ENCODE measurements around the gene EVA1B. TPM values are rescaled to one million over a fixed set of nuclear protein-coding genes. Genes with fewer than 3 reads are reported as not detected.

Gene EVA1B
- total RNA-seq, 4 donors from 2014 or later, result 19.2 to 96.0 (median 73.8) TPM

GRCh38 chr1:36276688-36277087 is 46.8 kb downstream of the EVA1B start:
- TF ChIP-seq, protein P1, sequence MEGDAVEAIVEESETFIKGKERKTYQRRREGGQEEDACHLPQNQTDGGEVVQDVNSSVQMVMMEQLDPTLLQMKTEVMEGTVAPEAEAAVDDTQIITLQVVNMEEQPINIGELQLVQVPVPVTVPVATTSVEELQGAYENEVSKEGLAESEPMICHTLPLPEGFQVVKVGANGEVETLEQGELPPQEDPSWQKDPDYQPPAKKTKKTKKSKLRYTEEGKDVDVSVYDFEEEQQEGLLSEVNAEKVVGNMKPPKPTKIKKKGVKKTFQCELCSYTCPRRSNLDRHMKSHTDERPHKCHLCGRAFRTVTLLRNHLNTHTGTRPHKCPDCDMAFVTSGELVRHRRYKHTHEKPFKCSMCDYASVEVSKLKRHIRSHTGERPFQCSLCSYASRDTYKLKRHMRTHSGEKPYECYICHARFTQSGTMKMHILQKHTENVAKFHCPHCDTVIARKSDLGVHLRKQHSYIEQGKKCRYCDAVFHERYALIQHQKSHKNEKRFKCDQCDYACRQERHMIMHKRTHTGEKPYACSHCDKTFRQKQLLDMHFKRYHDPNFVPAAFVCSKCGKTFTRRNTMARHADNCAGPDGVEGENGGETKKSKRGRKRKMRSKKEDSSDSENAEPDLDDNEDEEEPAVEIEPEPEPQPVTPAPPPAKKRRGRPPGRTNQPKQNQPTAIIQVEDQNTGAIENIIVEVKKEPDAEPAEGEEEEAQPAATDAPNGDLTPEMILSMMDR (IDR thresholded peaks at IDR 0.05; ENCODE audit: low read depth), result no peak

DNA sequence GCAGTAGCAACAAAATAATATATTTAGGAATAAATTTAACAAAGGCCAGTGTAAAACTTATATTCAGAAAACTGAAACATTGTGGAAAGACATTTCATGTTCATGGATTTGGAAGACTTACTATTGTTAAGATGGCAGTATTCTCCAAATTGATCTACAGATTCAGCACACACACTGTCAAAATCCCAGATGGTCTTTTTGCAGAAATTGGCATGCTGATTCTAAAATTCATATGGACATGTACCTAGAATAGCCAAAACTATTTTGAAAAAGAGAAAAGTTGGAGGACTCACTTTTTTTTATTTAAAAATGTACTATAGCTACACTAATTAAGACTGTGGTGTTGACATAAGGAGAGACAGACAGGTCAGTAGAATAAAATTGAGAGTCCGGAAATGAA is 49.2 kb downstream of the EVA1B start:
- TF ChIP-seq, protein P1 (IDR thresholded peaks at IDR 0.05; ENCODE audit: low read depth), result no peak

DNA sequence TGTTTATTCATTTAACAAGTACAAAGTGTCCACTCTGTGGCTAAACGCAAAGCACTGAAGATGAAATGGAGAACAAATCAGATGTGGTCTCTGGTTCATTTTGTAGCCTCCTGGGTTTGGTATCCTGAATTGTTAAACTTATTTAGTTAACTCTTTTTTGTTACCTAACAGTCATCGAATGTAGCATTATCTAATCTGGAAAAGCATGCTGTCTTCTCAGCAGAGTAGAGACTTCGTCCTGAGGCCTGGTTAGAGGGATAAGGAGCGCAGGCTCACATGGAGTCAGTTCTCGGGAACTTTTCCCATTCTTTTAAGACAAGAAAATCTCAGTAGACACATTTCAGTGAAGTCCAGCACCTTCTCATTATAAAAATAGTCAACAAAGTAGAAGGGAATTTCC is 50.4 kb downstream of the EVA1B start:
- TF ChIP-seq, protein P1 (IDR thresholded peaks at IDR 0.05; ENCODE audit: low read depth), result no peak

Other genes with a start within 250 kb of the EVA1B start
- under 1 TPM in 1 of 4 donors, not detected in 3; 0.57 TPM for gene TEKT2, start 239.6 kb downstream of the EVA1B start, total RNA-seq
- gene ADPRS, start 234.8 kb downstream of the EVA1B start, total RNA-seq, result 10 to 100 TPM; 18.9 to 35.9 (median 29.7) TPM
- 1 to 10 TPM; 1.1 to 5.9 (median 3.3) TPM for gene COL8A2, start 198.4 kb downstream of the EVA1B start, total RNA-seq
- gene TRAPPC3, start 174.2 kb downstream of the EVA1B start, total RNA-seq, result 100 to 1,000 TPM in 2 of 4 donors, 10 to 100 TPM in 2; 64.6 to 104 (median 91.0) TPM
- 100 to 1,000 TPM in 1 of 4 donors, 10 to 100 TPM in 3; 73.1 to 227 (median 77.9) TPM for gene MAP7D1, start 167.5 kb downstream of the EVA1B start, total RNA-seq
- 10 to 100 TPM; 85.7 to 96.5 (median 87.6) TPM for gene THRAP3, start 99.2 kb downstream of the EVA1B start, total RNA-seq
- gene SH3D21, start 17.3 kb downstream of the EVA1B start, total RNA-seq, result 1 to 10 TPM in 2 of 4 donors, under 1 TPM in 2; 0.66 to 3.4 (median 1.5) TPM
- gene STK40, start 62.3 kb upstream of the EVA1B start, total RNA-seq, result 10 to 100 TPM; 19.7 to 40.7 (median 26.8) TPM
- gene LSM10, start 74.3 kb upstream of the EVA1B start, total RNA-seq, result 10 to 100 TPM; 39.4 to 53.5 (median 45.6) TPM
- gene OSCP1, start 126.8 kb upstream of the EVA1B start, total RNA-seq, result 1 to 10 TPM; 7.0 to 9.7 (median 8.2) TPM
- 10 to 100 TPM; 64.1 to 91.0 (median 85.1) TPM for gene MRPS15, start 140.7 kb upstream of the EVA1B start, total RNA-seq
- gene CSF3R, start 159.3 kb upstream of the EVA1B start, total RNA-seq, result 10 to 100 TPM; 17.5 to 62.7 (median 21.3) TPM